Stimulated activated CD8-positive, alpha-beta memory T cell treated with anti-CD3 and anti-CD28 coated beads, Interleukin-2, amount 100 ng/mL, for 48 hours (primary cell): ENCODE results near the gene BCHE.

Experiments
- DNase-seq, 2 donors: peaks; one replicate each; pipeline ENCODE4 v3.0.0-alpha.2; 2020; ENCODE audit warnings: low read depth in 2 of 2

Gene BCHE

GRCh38 chr3:165749821-165750220, 87.4 kb downstream of the BCHE start:
- no peak for DNase-seq

DNA sequence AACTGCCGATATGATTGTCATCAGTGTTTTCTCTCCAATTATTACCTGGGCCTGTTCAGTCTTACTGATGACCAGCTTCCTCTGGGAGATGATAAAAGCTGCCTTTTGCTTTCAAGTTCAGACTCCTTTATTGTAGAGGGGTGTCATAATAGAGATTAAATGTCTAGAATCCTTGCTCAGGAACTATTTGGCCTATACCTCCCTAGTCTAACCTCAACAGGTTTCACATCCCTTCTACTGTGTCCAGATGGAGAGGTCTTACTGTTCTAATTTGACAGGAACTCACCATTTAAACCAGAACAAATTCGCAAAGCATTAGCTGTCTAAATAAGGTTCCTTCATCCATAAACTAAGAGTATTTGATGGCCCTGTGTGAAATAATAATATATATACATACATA, 88.0 kb downstream of the BCHE start:
- no peak for DNase-seq

DNA sequence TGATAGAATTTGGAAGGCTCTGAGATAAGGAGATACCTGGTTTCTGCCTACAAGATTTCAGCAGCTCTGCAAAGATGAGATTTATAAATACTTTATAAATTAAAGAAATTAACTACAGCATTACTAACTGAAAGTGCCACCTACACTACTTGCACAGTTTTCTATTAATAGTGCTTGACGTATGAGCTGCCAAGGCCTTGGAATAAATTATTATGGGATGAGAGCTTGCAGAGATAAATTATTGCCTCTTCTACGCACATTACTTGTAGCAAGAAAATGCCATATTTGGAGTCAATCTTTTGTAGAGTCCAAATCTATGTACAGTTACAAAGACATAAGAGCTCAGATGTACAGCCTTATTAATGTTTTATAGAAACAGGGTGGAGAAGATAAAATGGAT, 89.1 kb downstream of the BCHE start:
- DNase-seq: no peak

GRCh38 chr3:165746874-165747273, 90.3 kb downstream of the BCHE start:
- DNase-seq: no peak

GRCh38 chr3:165744025-165744424, 93.2 kb downstream of the BCHE start:
- no peak for DNase-seq

DNA sequence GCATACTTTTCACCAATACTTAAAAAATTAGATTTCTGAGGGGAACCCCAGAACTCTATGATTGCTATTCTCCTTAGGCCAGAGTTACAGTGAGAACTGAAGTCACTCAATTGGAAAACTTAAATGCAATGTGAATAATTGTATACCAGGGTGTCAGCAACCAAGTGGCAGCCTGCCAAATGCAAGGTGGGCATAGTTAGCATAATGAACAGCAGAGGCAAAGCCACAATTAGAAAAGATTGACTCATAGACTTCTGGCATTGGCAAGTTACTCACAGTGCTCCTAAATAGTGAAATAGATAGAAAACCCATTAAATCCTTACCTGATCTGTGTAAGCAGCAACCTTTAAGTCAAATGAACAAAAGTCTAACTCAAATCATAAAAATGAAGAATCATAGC, 94.9 kb downstream of the BCHE start:
- no peak for DNase-seq

GRCh38 chr3:165729756-165730155, 107.5 kb downstream of the BCHE start:
- DNase-seq: no peak

DNA sequence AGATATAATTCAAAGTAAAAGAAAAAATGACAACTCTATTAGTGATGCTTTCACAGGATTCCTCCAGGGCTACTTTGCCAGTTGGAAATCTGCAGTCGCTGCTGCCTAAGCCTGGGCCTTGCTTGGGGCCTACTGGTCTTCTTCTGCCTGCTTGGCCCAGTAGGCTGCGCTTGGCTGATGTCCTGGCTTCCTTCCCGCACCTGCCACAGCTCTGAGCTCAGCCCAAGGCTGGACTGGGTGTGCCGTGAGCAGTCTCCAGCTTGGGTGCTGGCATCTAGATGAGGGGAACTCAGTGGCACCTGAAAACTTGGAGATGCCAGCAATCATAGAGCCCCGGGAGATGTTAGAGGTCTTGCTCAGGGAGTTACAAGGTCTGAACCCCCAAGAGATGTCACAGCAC, 108.3 kb downstream of the BCHE start:
- no peak for DNase-seq

DNA sequence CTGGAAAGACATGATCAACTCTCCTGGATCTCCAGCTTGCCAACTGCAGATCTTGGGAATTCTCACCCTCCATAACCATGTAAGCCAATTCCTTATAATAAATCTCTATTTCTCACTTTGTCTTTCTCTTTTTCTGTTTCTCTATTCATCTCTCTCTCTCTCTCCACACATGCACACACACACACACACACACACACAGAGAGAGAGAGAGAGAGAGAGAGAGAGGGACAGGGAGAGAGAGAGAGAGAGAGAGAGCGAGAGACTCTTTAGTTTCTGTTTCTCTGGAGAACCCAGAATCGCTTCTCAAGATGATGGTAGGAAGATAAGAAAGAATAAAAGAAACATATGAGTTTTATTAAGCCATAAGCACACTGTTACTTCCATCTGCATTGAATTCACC, 111.9 kb downstream of the BCHE start:
- DNase-seq: no peak
